ENCODE data around the gene SUN2.

DNA sequence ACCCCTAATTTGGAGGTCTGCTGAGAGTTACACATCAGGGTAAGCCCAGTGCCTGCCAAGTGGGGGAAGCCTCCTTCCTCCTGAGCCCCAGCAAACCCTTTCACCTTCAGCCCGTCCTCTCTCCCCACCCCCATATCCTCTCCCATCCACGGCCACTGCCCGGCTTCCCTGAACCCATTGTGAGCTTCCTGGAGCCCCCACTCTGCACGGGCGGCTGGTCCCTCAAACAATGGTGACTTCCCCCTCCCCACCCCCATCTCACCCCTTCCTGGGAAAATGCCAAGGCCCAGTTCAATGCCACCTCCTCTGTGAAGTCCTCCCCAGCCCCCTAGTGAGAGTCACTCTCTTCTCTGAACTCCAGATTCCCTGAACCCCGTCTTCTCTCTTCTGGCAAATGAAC is 20.3 kb upstream of the SUN2 start:
- TF ChIP-seq, protein P1, sequence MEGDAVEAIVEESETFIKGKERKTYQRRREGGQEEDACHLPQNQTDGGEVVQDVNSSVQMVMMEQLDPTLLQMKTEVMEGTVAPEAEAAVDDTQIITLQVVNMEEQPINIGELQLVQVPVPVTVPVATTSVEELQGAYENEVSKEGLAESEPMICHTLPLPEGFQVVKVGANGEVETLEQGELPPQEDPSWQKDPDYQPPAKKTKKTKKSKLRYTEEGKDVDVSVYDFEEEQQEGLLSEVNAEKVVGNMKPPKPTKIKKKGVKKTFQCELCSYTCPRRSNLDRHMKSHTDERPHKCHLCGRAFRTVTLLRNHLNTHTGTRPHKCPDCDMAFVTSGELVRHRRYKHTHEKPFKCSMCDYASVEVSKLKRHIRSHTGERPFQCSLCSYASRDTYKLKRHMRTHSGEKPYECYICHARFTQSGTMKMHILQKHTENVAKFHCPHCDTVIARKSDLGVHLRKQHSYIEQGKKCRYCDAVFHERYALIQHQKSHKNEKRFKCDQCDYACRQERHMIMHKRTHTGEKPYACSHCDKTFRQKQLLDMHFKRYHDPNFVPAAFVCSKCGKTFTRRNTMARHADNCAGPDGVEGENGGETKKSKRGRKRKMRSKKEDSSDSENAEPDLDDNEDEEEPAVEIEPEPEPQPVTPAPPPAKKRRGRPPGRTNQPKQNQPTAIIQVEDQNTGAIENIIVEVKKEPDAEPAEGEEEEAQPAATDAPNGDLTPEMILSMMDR (conservative IDR thresholded peaks at IDR 0.05): no peak
- no peak for TF ChIP-seq EZH2 (IDR thresholded peaks at IDR 0.05; ENCODE audit: low read depth)

All from PC-9 (cell line).